Stomach (tissue), 9 donors: ENCODE results near the gene MLF1. TPM values are rescaled to one million over a fixed set of nuclear protein-coding genes. Genes with fewer than 3 reads are reported as not detected.
"Not testable (repeated sequence)": the region's sequence is repeated elsewhere in the genome, so short reads cannot be mapped to it uniquely, and the experiment has no call there.

ENCODE experiments used
- DNase-seq, 2 donors: peaks; one replicate each; pipeline versions ENCODE4 v3.0.0 to v3.0.0-alpha.2; 2013 to 2019
- H3K27ac ChIP-seq, 5 donors: fragments of 200-600 bp in 4 of 5; sonication (generic) in 4 of 5; one replicate each; pipeline ENCODE4 v1.5.1; 2013 to 2019; ENCODE audit warnings: mild to moderate bottlenecking in 1 of 5, moderate library complexity in 1 of 5
- H3K27me3 ChIP-seq, 3 donors: fragments of 200-600 bp; sonication (generic); one replicate each; pipeline ENCODE4 v1.5.1; 2017 to 2019; ENCODE audit warnings: mixed run types in 1 of 3
- H3K36me3 ChIP-seq, 4 donors: fragments of 200-600 bp; sonication (generic); 1 replicate in 3 of 4; 2 replicates in 1 of 4; pipeline ENCODE4 v1.5.1; 2016 to 2019
- H3K4me1 ChIP-seq, 4 donors: fragments of 200-600 bp; sonication (generic); one replicate each; pipeline ENCODE4 v1.5.1; 2016 to 2019
- H3K4me3 ChIP-seq, 4 donors: fragments of 200-600 bp; sonication (generic) in 3 of 4; one replicate each; pipeline ENCODE4 v1.5.1; 2016 to 2019; ENCODE audit warnings: mild to moderate bottlenecking in 1 of 4
- H3K9me3 ChIP-seq, 4 donors: fragments of 200-600 bp; sonication (generic); one replicate each; pipeline ENCODE4 v1.5.1; 2016 to 2019
- EP300 ChIP-seq: sonication (generic); formaldehyde crosslinking; IDR thresholded peaks from one replicate; pipeline ENCODE4 v1.6.1; 2017; ENCODE audit warnings: antibody characterized with exemption
- POLR2A ChIP-seq, 4 donors: fragments of 450-650 bp; IDR thresholded peaks; one replicate each; pipeline ENCODE4 v1.6.1; 2016; ENCODE audit warnings: antibody characterized with exemption in 4 of 4, control low read depth in 2 of 4, mild to moderate bottlenecking in 1 of 4, moderate library complexity in 1 of 4
- POLR2AphosphoS5 ChIP-seq, 3 donors: sonication (generic); formaldehyde crosslinking; IDR thresholded peaks; one replicate each; pipeline ENCODE4 v1.6.1; 2016; ENCODE audit warnings: antibody characterized with exemption in 3 of 3
- WGBS, 5 donors: extraction: QIAGEN DNeasy Blood & Tissue Kit in 3 of 5; methylation state at CpG; one replicate each; pipeline versions ENCODE4 v1.1.5 to v1.1.7; 2013 to 2018; 5-methylcytosine and 5-hydroxymethylcytosine counted together
- intact Hi-C: fragments of 100-400 bp; cut with DNase I; formaldehyde crosslinking; loops from one replicate; pipeline ENCODE4 v1.15.1; 2023; ENCODE audit warnings: low total_unique reads
- polyA plus RNA-seq, 3 donors: library from polyadenylated mRNA; stranded (reverse); fragments of 200-250 nt; gene quantifications; one replicate each; pipeline ENCODE4 v1.2.3, GENCODE V29; 2013
- total RNA-seq, 5 donors: library from RNA; depleted of rRNA; stranded (reverse); fragments of >200 nt; gene quantifications; one replicate each; pipeline versions ENCODE4 v1.1.0 to v1.2.3, GENCODE V29; 2014 to 2016
- TF ChIP-seq, protein P1 (sequence below), 7 experiments: fragments of 450-650 bp in 4 of 7; fragments of 200-600 bp in 3 of 7; sonication (generic) in 3 of 7; IDR thresholded peaks; one replicate each; pipeline ENCODE4 v1.5.1; 2016 to 2019; ENCODE audit warnings: antibody characterized with exemption in 7 of 7, control low read depth in 2 of 7, mild to moderate bottlenecking in 1 of 7
- donor health status: healthy with polysubstance abuse.
- donor health status: Bipolar disorder and iron deficiency.
- donor health status: healthy.

MLF1 gene
- total and polyA plus RNA-seq, 8 donors, result 1.3 to 18.6 (median 5.8) TPM

DNA sequence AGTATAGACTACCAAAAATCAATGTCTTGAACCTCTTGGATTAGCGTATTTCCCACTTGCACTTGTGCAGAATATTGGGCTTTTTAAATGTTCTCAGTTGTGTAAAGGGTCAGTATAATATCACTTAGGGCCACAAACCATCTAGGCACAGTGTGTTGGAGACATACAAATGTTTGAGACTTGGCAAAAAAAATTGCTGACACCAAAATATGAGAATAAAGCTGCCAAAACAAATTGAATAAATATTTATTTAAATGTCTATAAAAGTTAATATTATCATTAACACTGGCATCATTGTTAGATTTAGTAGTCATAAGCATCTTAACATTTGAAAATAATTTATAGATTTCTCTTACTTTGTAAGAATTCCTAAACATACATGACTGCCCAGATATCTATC lies 30.9 kb upstream of the MLF1 start:
- Histone ChIP-seq H3K4me1 (no peaks in the 10 kb centered on the region), H3K27ac (no peak overlapping the region), H3K4me3 (no peak overlapping the region), H3K27me3 (no peaks in the 10 kb centered on the region), H3K36me3 (peaks cover 0 to 17% (median 10%) of the 10 kb centered on the region in 4 donors), H3K9me3 (no peaks in the 10 kb centered on the region)
- intact Hi-C loops, result no loop called here
- TF ChIP-seq POLR2AphosphoS5 (IDR thresholded peaks at IDR 0.05) (no peak), POLR2A (IDR thresholded peaks at IDR 0.05) (no peak), EP300 (no peak)
- TF ChIP-seq, protein P1, sequence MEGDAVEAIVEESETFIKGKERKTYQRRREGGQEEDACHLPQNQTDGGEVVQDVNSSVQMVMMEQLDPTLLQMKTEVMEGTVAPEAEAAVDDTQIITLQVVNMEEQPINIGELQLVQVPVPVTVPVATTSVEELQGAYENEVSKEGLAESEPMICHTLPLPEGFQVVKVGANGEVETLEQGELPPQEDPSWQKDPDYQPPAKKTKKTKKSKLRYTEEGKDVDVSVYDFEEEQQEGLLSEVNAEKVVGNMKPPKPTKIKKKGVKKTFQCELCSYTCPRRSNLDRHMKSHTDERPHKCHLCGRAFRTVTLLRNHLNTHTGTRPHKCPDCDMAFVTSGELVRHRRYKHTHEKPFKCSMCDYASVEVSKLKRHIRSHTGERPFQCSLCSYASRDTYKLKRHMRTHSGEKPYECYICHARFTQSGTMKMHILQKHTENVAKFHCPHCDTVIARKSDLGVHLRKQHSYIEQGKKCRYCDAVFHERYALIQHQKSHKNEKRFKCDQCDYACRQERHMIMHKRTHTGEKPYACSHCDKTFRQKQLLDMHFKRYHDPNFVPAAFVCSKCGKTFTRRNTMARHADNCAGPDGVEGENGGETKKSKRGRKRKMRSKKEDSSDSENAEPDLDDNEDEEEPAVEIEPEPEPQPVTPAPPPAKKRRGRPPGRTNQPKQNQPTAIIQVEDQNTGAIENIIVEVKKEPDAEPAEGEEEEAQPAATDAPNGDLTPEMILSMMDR (IDR thresholded peaks at IDR 0.05), result no peak
- DNase-seq, result no peak
- 90 to 100% (median 95%) methylated on average over 1 of the region's 1 CpG for WGBS, 5 donors

DNA sequence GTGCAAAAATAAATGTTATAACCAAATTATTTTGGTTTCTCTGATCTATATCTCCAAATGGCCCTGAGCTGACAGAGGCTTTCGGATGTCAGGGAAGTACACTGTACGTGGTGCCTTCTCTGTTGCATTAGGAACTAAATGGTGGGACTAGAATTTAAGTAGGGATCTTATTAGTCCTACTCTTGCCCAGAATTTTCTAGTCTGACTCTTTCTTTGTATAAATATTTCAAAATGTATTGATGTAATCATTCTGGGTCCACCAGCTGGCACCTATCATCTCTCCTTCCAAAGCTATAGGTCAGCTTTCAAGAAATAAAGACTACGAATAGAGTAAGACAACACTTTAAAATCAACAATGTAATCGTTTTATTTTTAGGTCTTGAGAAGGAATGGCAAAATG lies 22.3 kb upstream of the MLF1 start:
- intact Hi-C loops, result no loop called here
- peak in 1 of 2 donors; percentile 11 for DNase-seq
- Histone ChIP-seq H3K4me3 (no peak overlapping the region), H3K36me3 (peaks cover 0 to 14% (median 5%) of the 10 kb centered on the region in 4 donors), H3K27ac (no peak overlapping the region), H3K4me1 (no peaks in the 10 kb centered on the region), H3K27me3 (no peaks in the 10 kb centered on the region), H3K9me3 (no peaks in the 10 kb centered on the region)
- no peak for TF ChIP-seq POLR2AphosphoS5 (IDR thresholded peaks at IDR 0.05)
- 64 to 83% (median 75%) methylated on average over 4 of the region's 4 CpGs for WGBS, 5 donors

DNA sequence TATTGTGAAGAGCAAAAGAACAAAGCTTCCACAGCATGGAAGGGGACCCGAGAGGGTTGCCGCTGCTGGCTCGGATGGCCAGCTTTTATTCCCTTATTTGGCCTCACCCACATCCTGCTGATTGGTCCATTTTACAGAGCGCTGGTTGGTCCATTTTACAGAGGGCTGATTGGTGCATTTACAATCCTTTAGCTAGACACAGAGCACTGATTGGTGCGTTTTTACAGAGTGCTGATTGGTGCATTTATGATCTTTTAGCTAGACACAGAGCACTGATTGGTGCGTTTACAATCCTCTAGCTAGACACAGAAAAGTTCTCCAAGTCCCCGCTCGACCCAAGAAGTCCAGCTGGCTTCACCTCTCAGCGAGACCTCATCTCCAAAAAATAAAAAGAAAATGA lies 21.1 kb upstream of the MLF1 start:
- H3K9me3 ChIP-seq, intact Hi-C loops: not testable (repeated sequence)

DNA sequence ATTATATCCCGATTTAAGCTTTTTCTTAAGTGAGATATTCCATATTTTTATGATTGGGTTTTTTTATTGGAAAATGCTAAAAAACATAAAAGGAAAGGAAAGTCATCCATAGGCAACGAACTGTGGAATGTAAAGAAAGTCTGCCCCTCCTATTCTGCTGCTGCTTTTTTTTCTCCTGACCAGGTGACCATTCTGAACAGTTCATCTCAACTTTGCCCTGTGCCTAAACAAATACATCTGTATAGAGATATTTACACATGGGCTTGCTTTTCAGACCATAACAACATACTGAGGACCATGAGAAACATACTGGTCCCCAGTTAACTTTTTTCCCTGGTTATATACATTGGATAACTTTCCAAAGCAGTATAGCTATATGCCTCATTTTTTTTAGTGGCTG lies 18.9 kb upstream of the MLF1 start:
- 64 to 74% (median 71%) methylated on average over 2 of the region's 2 CpGs for WGBS, 5 donors
- Histone ChIP-seq H3K4me3 (no peak overlapping the region), H3K9me3 (no peaks in the 10 kb centered on the region), H3K36me3 (peaks cover 0 to 3% (median 0%) of the 10 kb centered on the region in 4 donors), H3K4me1 (no peaks in the 10 kb centered on the region), H3K27me3 (no peaks in the 10 kb centered on the region), H3K27ac (no peak overlapping the region)
- no peak for DNase-seq
- intact Hi-C loops, result no loop called here
- TF ChIP-seq POLR2AphosphoS5 (IDR thresholded peaks at IDR 0.05) (no peak), POLR2A (IDR thresholded peaks at IDR 0.05) (no peak), EP300 (no peak)
- TF ChIP-seq, protein P1 (IDR thresholded peaks at IDR 0.05), result no peak

More for the DNA sequence above, 21.1 kb upstream of the MLF1 start:
- 96 to 98% (median 97%) methylated on average over 9 of the region's 9 CpGs for WGBS, 5 donors
- DNase-seq, H3K27ac ChIP-seq, H3K36me3 ChIP-seq, H3K4me1 ChIP-seq, H3K27me3 ChIP-seq, H3K4me3 ChIP-seq: not testable (repeated sequence)

DNA sequence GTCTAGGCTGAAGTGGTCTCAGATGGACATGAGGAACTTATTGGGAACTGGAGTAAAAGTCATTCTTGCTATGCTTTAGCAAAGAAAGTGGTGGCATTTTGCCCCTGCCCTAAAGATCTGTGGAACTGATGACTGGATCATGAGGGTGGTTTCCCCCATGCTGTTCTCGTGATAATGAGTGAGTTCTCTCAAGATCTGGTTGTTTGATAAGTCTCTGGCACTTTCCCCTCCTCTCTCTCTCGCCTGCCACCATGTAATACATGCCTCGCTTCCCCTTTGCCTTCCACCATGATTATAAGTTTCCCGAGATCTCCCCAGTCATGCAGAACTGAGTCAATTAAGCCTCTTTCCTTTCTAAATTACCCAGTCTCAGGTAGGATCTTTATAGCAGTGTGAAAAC lies 11.5 kb upstream of the MLF1 start:
- intact Hi-C loops, result no loop called here
- Histone ChIP-seq H3K4me1 (no peaks in the 10 kb centered on the region), H3K27ac (no peak overlapping the region), H3K4me3 (no peak overlapping the region), H3K27me3 (no peaks in the 10 kb centered on the region), H3K36me3 (no peaks in the 10 kb centered on the region), H3K9me3 (no peaks in the 10 kb centered on the region)
- WGBS, 5 donors, result 71 to 82% (median 78%) methylated on average over 4 of the region's 4 CpGs
- TF ChIP-seq POLR2AphosphoS5 (IDR thresholded peaks at IDR 0.05) (no peak), POLR2A (IDR thresholded peaks at IDR 0.05) (no peak), EP300 (no peak)
- TF ChIP-seq, protein P1 (IDR thresholded peaks at IDR 0.05), result no peak
- DNase-seq, result no peak
